Kidney epithelial cell (primary cell): ENCODE data around the gene TACC2. TPM values are rescaled to one million over a fixed set of nuclear protein-coding genes. Genes with fewer than 3 reads are reported as not detected.

ENCODE experiments used
- DNase-seq: peaks from one replicate; pipeline ENCODE4 v3.0.0-alpha.2; 2010; ENCODE audit warnings: low read depth
- H3K27me3 ChIP-seq: 2 replicates; pipeline ENCODE4 v1.6.0; 2011; ENCODE audit warnings: low read length; ENCODE audit not compliant: control insufficient read depth, insufficient read depth
- H3K36me3 ChIP-seq: 2 replicates; pipeline ENCODE4 v1.5.1; 2011; ENCODE audit warnings: low read length; ENCODE audit not compliant: control insufficient read depth, insufficient read depth
- H3K4me3 ChIP-seq: 2 replicates; pipeline ENCODE4 v1.5.1; 2011; ENCODE audit warnings: low read depth, mild to moderate bottlenecking, control low read depth, low read length
- CTCF ChIP-seq: IDR thresholded peaks from 2 replicates; pipeline ENCODE4 v1.5.1; 2011; ENCODE audit warnings: mild to moderate bottlenecking, moderate library complexity, low read length, control low read depth, inconsistent platforms; ENCODE audit not compliant: insufficient read depth, poor library complexity, severe bottlenecking
- total RNA-seq: library from RNA; depleted of rRNA; stranded (reverse); fragments of >200 nt; gene quantifications from 2 replicates; pipeline ENCODE4 v1.2.3, GENCODE V29; 2015

The TACC2 gene
- total RNA-seq, 1 donor from 2014 or later = 26.9 TPM

GRCh38 chr10:122112625-122113160 is 123.7 kb downstream of the TACC2 start:
- peak; percentile 81 for DNase-seq
- Histone ChIP-seq H3K36me3 (no peaks in the 10 kb centered on the region), H3K27me3 (no peaks in the 10 kb centered on the region), H3K4me3 (peak overlapping the region; percentile 76)
- peak; percentile 38 for TF ChIP-seq CTCF

- TF ChIP-seq CTCF = peak; percentile 61
- Histone ChIP-seq H3K4me3 (peak overlapping the region; percentile 76), H3K36me3 (no peaks in the 10 kb centered on the region), H3K27me3 (no peaks in the 10 kb centered on the region)
- no peak for DNase-seq
Observed at GRCh38 chr10:122113161-122113944, 124.4 kb downstream of the TACC2 start.

GRCh38 chr10:122113945-122114747 is 125.2 kb downstream of the TACC2 start:
- no peak for DNase-seq

GRCh38 chr10:122115874-122116273 is 126.9 kb downstream of the TACC2 start:
- H3K36me3 ChIP-seq = no peaks in the 10 kb centered on the region
- no peak overlapping the region for H3K4me3 ChIP-seq
- no peak for TF ChIP-seq CTCF
- no peak for DNase-seq
- no peaks in the 10 kb centered on the region for H3K27me3 ChIP-seq

More at GRCh38 chr10:122113945-122114747, 125.2 kb downstream of the TACC2 start:
- Histone ChIP-seq H3K27me3 (no peaks in the 10 kb centered on the region), H3K4me3 (peak overlapping the region; percentile 76), H3K36me3 (no peaks in the 10 kb centered on the region)
- TF ChIP-seq CTCF = no peak

GRCh38 chr10:122116331-122116730 is 127.4 kb downstream of the TACC2 start:
- H3K27me3 ChIP-seq = no peaks in the 10 kb centered on the region
- no peak for DNase-seq
- TF ChIP-seq CTCF = no peak
- no peaks in the 10 kb centered on the region for H3K36me3 ChIP-seq
- no peak overlapping the region for H3K4me3 ChIP-seq
